Stimulated activated naive CD8-positive, alpha-beta T cell treated with anti-CD3 and anti-CD28 coated beads, Interleukin-15, Interleukin-2, amounts not matched to agents 100 U/mL and 50 U/mL, for 24 hours (primary cell): ENCODE data around the gene MUCL3.
A peak's percentile ranks its signal among the peaks of the same experiment; 100 is the strongest.
"Not testable (repeated sequence)": the region's sequence is repeated elsewhere in the genome, so short reads cannot be mapped to it uniquely, and the experiment has no call there.

Experiments used
- ATAC-seq: fragments of 150-1000 bp; cut with Tn5 transposase; one replicate; pipeline ENCODE4 v1.10.0; 2021
- DNase-seq: peaks from one replicate; pipeline ENCODE4 v3.0.0; 2021

The MUCL3 gene

GRCh38 chr6:30983439-30983838 lies 42.7 kb downstream of the MUCL3 start, which contains the start of gene MUC21:
TSS of gene MUC21 (plus strand) at chr6:30983718. CDS start at chr6:30983959, 241 bp downstream.
- DNase-seq = no peak
- no peak for ATAC-seq

- ATAC-seq (peak; percentile 83), DNase-seq (no peak)
These were observed 44.7 kb downstream of the MUCL3 start for GRCh38 chr6:30985490-30985889.

DNA sequence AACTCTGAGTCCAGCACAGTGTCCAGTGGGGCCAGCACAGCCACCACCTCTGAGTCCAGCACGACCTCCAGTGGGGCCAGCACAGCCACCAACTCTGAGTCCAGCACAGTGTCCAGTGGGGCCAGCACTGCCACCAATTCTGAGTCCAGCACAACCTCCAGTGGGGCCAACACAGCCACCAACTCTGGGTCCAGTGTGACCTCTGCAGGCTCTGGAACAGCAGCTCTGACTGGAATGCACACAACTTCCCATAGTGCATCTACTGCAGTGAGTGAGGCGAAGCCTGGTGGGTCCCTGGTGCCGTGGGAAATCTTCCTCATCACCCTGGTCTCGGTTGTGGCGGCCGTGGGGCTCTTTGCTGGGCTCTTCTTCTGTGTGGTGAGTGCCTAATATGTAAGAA lies 46.5 kb downstream of the MUCL3 start:
- DNase-seq = no peak
- ATAC-seq = no peak

DNA sequence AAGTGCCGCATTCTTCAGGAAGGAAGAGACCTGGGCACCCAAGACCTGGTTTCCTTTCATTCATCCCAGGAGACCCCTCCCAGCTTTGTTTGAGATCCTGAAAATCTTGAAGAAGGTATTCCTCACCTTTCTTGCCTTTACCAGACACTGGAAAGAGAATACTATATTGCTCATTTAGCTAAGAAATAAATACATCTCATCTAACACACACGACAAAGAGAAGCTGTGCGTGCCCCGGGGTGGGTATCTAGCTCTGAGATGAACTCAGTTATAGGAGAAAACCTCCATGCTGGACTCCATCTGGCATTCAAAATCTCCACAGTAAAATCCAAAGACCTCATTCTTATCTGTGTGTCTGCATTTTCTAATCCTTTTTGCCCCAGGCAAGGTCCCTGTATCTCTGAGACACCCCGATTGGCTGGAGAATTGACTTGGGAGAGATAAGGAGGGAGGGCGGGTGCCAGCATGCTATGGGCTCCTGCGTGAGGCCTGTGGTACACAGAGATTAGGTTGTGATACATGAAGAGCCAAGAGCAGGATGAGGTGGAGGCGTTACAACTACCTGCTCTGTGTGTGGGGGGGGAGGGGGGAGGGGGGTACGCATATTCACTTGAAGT lies 47.5 kb downstream of the MUCL3 start:
- no peak for DNase-seq
- no peak for ATAC-seq

GRCh38 chr6:30990422-30991086 lies 49.8 kb downstream of the MUCL3 start:
- DNase-seq = peak; percentile 19
- ATAC-seq = peak; percentile 72

DNA sequence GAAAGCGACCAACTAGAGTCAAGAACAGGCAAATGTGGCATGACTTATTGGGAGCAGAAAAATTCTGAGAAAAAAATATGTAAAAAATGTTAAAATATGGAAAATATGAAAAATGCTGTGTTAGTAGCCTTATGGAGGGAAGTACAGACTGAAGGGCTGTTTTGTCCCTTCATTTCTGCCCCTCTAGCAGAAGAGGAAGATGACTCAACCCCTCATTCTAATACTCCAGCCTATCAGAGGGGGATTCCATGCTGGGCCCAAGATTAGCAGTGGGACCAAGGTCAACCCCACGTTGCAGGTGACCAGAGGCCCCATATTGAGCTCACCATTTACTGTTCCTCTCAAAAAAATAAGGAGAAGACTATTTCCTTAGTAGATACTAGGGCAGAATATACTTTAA lies 51.1 kb downstream of the MUCL3 start:
- DNase-seq (no peak), ATAC-seq (no peak)

DNA sequence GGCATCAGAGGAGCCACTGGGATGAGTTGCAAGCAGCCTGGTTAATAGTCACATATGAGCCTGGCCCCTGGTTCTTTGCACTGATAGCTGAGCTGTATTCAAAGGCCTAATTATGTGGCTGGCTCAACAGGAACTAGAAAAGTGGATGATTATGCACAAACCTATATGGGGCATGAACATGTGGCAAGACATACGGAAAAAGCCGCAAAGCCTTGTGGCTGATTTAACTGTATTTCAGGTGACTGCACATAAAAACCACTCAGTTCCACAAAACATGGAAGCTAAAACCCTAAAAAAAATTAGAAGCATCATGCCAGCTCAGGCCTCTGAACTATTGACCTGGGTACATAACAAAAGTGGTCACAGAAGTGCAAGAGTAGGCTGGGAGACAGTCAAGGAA lies 56.5 kb downstream of the MUCL3 start:
- DNase-seq (no peak), ATAC-seq (no peak)

- ATAC-seq (no peak), DNase-seq (no peak)
These were observed 58.0 kb downstream of the MUCL3 start for GRCh38 chr6:30998785-30999184.

DNA sequence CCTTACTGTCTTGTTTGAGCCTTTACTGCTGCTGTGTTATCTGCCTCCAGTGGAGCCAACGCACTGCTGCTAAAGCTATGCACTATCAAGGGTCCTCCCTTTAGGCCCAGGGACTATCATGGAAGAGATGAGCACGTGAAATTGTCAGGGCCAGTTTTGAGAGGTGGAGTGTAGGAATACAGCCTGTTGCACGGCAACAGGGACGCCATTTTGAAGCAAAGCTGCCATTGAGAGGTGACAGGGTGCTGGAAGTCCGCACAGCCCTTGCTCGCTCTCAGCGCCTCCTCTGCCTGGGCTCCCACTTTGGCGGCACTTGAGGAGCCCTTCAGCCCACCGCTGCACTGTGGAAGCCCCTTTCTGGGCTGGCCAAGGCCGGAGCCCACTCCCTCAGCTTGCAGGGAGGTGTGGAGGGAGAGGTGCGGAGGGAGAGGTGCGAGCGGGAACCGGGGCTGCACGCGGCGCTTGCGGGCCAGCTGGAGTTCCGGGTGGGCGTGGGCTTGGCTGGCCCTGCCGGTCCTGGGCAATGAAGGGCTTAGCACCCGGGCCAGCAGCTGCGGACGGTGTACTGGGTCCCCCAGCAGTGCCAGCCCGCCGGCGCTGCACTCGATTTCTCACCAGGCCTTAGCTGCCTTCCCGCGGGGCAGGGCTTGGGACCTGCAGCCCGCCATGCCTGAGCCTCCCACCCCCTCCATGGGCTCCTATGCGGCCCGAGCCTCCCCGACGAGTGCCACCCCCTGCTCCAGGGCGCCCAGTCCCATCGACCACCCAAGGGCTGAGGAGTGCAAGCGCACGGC lies 59.5 kb downstream of the MUCL3 start:
- not testable (repeated sequence) for DNase-seq, ATAC-seq

GRCh38 chr6:31001281-31001888 lies 60.6 kb downstream of the MUCL3 start:
- no peak for DNase-seq
- no peak for ATAC-seq

DNA sequence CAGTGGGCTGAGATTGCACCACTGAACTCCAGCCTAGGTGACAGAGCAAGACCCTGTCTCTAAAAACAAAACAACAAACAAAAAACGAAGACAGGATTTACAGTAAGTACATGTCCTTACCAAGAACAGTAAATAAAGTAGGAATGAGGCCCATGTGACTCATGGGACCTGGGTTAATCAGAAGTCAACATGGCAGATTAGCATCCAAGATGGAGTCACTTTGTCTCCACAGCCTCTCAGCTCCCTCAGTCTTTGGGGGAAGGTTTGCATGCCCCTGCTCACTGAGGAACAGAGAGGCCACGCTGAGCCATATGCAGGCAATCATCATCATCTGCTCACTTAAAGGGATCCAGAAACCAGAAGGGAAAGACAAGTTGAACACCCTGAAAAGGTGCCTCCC lies 61.7 kb downstream of the MUCL3 start:
- DNase-seq (no peak), ATAC-seq (no peak)
